Measurements from ENCODE around the gene SLC35D1.

Gene SLC35D1

DNA sequence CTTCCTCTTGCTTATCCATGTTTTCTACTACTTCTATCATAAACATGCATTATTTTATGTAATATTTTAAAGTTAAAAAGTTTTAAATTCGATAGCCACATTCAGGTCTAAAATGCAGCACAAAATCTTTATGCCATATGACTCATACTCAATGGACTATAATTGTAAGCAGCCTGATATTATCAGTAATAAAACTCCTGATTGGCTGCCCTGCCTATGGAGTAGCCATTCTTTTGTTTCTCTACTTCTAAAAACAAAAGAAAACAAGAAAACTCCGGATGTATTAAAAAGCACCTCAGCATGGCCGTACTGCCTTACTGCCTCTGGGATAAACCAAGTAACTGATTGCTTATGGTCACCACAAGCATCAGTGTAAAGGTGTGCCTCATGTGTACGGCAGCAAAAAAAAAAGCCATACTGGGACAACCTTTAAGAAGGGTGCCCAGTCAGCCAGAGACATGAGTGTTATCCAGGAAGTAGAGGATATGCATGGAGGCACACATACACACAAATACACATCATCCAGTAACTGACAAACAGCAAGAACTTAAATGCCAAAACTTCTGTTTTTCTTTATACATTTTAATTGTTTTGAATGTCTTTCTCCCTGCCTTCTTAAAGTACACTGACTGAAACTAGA, 9.2 kb downstream of the SLC35D1 start:
- in situ Hi-C loops (cut with MboI; ENCODE audit: low sequenced_read_pairs): no loop called here

DNA sequence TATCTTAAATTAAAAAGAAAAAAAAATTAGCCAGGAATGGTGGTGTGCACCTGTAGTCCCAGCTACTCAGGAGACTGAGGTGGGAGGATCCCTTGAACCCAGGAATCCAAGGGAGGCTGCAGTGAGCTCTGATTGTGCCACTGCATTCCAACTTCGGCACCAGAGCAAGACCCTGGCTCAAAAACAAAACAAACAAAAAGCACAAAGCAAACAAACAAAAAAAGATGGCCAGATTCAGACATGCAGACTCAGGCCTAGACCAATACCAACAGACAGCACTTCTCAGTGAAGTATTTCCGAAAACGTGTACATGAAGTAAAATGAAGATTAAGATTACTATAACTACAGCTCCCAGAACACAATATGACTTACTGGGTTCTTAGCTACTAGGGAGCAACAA, 10.6 kb downstream of the SLC35D1 start:
- in situ Hi-C loops (cut with MboI; ENCODE audit: low sequenced_read_pairs): no loop called here

DNA sequence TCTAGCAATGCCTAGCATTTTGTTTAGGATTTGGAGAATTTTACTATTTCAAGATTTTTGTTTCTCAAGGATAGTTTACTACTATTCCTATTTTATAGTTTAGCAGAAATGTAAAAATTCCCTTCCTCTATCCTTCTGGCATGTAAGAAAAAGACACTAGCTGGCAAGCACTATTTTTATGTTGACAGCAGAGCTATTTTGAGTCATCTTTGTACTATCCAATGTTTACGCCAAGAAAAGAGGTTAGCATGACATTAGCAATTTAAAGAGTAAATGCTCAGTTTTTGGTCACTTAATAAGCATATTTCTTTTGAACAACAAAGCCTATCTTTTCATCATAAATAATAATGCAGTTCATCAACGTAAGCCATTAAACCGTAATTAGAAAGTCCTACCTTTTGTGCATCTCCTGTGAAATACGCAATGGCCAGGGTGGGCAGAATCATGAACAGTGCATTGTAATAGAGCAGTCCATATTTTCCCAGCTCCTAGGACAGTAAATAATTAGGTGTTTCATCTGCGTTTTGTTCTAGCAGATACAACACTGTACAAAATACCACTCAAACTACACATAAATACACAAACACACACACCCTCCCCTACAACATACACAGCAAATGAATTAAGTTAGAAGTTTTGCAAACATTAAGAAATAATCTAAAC, 12.0 kb downstream of the SLC35D1 start:
- in situ Hi-C loops (cut with MboI; ENCODE audit: low sequenced_read_pairs): no loop called here

DNA sequence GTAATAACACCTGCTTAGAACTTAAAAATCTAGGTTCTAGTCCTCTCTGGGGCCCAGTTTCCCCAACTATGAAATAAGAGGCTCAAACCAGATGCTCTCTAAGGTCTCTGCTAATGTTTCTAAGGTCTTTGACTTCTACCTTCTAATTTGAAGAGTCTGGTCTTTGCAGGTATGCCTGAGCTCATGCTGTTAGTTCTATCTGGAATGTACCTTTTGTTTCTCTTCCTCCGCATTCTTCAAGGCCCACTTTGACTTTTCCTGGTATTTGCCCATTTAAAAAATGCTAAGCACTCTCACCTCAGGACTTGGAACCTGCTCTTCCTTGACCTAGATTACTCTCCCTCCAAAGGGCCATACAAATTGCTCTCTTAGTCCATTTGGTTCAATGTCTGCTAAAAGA, 13.5 kb downstream of the SLC35D1 start:
- in situ Hi-C loops (cut with MboI; ENCODE audit: low sequenced_read_pairs): no loop called here

DNA sequence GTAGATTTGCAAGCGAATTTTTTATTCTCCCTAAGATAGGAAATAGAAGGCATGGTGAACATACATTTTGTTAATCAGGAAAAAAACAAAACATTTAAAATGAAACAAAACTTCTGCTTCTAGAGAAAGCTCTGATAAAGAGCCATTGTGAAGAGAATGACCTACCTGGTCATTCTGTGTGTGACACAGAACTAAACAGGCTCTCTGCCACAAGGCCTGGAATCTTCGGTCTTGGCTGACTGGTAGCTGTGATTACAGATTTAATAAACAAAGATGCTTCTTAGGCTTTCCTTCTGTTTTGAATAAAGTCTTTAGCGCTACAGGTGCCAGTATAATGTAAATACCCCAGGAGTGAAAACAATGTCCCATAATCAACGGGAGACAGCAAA, 22.1 kb downstream of the SLC35D1 start:
- in situ Hi-C loops (cut with MboI; ENCODE audit: low sequenced_read_pairs): no loop called here

DNA sequence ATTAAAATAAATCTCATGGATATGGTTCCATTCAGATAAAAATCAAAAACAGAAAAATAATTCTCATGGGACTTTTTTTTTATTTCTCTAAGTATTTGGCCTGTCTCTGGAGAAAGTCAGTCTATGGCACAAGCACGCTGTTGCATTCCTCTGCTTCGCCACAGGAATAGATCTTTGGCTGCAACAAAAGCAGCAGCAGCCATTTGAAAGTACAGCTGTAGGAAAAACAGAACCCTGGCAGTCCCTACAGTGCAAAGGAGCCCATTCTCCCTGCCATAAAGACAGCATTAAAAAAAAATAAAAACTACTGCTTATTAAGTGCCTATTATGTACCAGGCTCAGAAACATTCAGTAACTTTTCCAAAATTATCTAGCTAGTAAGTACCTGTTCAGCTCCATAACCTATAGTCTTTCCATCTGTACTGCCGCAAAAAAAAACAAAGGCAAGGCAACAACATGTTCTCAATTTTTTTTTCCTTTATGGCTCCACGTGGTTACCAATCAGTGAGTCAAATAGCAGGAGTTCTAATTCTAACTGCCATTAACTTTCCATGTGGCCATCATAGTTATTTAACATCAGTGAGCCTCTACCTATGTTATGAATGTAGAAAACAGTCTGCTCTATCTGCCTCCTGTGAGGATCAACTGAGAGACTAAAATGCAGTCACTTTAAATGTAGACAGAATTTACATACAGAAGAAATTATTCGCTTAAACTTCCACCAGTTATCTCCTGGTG, 22.7 kb downstream of the SLC35D1 start:
- in situ Hi-C loops (cut with MboI; ENCODE audit: low sequenced_read_pairs): no loop called here

DNA sequence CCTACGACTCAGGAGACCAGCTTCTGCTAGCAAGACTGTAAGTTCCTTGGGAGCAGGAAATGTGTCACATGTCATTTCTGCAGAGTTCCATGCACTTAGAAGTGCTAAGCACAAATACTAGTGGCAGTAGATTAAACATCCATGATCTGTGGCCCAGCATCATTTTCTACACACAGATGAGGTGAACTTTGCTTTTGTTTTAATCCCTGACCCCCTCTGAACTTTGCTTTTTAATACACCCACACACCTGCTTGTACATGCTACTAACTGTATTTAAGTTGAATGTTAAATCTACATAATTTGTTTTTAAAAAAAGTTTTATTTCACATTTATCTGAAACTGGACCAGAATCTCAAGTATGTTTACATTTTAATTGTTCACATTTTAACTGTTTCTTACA, 24.5 kb downstream of the SLC35D1 start:
- in situ Hi-C loops (cut with MboI; ENCODE audit: low sequenced_read_pairs): no loop called here

DNA sequence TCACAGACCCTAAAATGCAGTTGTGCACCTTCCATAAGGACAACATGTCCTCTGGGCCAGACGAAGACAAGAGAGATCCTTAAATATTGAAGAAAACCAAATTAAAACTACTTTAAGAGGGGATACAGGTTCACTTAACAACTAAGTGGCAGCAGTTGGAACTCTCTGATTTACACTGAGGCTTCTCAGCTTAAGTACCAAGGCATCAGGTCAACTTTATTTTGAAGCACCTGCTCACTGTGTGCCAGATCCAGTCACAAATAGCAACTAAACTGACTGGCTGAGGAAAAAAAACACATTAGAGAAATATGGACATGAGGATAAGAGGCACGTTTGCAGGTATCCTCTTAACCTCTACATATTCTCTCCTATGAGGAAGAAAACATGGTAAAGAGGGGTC, 33.2 kb downstream of the SLC35D1 start:
- in situ Hi-C loops (cut with MboI; ENCODE audit: low sequenced_read_pairs): no loop called here

DNA sequence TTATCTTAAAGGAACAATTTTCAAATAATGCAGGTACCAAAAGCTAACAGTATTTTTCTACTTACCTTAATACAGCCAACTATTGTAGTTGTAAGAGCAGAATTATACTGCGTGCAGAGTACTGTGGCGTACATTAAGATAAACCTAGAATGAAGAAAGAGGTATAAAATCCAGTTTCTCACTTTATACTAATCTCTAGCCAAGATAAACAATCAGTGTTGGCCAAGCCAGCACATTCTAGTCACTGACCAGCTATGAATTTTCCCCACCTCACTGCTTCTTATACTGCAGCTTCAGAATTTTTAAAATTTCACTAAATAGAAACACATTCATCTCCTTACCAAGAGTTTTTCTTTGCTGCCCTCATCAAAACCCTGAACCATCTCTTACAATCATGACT, 33.6 kb downstream of the SLC35D1 start:
- in situ Hi-C loops (cut with MboI; ENCODE audit: low sequenced_read_pairs): no loop called here

DNA sequence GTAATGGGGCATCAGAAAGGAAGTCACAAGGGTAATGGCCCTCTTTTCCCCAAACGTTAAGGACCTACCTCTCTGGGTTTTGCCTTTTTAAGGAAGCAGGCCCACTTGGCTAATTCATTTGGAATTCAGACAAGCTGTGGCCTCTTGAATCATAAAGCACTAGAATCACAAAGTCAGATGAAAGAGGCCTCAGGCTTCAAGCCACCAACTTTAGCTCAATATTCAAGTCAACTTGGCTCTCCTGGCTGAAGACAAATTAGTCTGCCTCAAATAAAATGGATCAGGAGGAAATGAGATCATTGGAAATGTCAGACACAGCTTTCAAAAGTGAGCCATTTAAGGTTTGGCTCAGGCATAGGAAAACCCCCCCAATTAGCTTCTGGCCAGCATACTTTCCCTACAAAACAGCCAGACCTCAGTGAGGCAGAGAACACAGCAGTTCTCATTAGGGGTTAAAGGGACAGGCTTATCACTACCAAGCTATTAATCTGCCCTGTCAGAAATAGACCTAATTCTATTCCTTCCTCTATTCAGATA, 34.3 kb downstream of the SLC35D1 start:
- in situ Hi-C loops (cut with MboI; ENCODE audit: low sequenced_read_pairs): no loop called here

DNA sequence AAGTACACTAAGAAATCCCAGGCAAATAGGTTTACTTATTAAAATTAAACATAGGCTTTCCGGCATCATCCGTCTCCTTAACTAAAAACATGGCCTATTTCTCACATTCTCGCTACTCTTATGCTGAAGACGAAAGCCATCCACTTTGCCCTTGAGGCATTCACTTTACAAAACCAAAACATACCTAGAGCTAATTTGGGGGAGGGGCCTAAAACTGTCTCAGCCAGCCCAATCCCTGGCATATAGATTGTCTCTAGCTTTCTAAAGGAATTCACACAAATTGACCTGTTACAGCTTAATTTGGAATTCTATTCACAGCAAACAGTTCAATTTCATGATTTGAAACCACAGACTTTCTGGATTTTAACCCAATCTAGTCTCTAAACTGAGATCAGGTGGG, 34.8 kb downstream of the SLC35D1 start:
- in situ Hi-C loops (cut with MboI; ENCODE audit: low sequenced_read_pairs): no loop called here

DNA sequence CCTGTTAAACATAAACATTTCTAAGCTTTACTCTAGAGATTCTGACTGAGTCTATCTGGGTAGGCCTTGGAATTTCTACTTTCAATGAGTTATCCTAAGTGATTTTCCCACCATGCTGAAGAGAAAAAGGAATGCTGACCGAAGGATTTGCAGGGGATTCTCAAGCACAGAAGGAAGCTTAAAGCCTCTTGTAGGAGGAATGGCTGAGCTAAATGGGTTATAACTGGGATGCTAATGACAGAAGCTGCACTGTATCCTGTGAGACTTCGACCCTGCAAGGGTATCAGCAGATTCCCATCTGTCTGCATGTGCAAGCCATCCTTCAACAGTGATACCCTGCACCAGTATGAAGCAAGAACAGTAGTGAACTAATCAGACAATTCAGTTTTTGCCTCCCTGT, 35.4 kb downstream of the SLC35D1 start:
- in situ Hi-C loops (cut with MboI; ENCODE audit: low sequenced_read_pairs): no loop called here

DNA sequence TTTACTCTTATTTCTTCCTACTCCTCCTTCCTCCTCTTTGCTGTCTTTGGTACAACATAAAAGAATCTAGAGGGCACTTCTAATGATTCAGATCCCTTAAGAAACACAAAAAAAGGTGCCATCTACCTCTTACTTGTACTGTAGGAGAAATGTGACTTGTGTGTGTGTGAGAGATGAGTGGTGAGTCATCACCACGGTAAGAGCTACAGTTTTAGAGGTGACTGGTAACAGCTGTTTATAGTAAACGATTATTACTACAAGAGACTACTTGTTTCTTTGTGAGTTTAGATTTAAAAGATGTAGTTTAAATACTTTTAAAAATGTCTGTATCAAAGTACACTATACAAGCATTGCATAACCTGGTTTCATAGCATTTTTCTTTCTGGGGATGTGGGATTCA, 40.4 kb downstream of the SLC35D1 start:
- in situ Hi-C loops (cut with MboI; ENCODE audit: low sequenced_read_pairs): no loop called here

DNA sequence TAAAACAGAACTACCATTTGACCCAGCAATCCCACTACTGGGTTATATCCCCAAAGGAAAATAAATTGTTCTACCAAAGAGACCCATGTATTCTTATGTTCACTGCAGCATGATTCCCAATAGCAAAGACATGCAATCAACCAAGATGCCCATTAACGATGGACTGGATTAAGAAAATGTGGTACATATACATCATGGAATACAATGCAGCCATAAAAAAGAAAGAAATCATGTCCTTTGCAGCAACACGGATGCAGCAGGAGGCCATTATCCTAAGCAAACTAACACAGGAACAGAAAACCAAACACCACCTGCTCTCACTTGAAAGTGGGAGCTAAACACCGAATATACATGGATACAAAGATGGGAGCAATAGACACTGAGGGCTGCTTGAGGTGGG, 44.2 kb downstream of the SLC35D1 start:
- in situ Hi-C loops (cut with MboI; ENCODE audit: low sequenced_read_pairs): no loop called here

DNA sequence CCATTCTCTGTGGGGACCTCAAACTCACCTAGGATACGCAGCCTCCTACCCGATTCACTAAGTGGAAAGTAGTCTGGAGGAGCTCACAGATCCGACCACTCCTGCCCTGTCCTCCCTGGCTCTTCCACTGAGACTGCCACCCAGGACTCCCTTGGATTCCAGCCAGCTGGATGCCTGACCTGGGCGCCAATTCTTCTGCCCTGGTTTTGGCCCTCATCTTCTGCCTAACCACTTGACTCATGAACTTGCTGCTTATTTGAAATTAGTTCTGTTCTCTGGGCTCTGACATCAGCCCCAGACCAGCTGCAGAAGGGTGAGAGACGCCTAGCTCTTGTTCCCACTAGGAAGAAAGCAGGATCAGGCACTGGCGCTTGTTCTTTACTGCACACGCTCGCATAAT, 48.9 kb downstream of the SLC35D1 start:
- in situ Hi-C loops (cut with MboI; ENCODE audit: low sequenced_read_pairs): no loop called here

DNA sequence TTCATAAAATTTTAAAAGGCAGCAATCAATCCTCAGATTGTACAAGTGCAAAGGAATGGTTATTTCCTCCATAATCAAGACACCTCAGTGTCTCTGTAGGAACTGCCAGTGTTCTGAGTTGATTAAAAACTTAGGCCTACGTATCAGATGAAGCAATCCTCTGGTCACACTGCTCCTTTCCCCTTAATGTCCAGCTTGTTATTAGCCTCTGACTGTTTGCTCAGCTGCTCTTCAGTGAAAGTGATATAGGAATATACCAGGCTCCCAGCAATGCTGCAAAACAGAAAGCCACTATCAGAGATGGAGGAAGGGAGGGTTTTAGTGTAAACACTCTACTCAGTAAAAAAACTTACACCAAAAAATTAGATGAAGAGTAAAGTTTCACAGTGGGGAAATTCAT, 49.8 kb downstream of the SLC35D1 start:
- in situ Hi-C loops (cut with MboI; ENCODE audit: low sequenced_read_pairs): no loop called here

DNA sequence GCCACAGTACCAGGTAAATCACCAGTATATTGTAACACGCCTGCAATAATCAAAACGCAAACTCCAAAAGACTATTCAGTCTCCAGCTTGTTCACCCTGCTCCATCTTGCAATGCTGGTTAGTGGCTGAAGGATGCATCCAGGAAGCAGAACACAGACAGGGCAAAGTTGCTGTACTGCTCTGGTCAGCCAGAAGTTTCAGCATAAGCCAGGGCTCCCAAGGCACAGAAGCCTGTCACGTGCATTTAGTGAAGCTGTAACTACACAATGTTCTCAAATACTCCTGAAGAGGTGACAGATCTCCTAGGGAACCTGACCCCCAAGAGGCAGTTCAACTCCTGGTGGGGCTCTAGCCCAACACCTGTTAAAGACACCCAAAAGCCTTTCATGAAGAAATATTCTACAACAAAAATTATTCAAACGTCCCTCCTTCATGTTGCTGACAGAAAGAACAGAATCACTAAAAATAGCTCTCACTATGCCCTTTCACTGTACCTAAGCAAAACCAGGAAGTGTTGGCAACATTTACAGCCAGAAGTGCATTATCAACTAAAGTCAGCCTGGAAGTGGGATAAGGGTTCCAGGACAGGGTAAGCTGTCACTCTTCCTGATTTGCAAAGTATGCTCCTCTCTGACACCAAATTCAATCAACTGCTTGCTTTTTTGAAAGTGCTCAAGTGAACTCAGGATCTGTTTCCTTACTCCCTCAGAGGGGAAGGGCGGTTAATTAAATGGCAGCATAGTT, 52.1 kb downstream of the SLC35D1 start:
- in situ Hi-C loops (cut with MboI; ENCODE audit: low sequenced_read_pairs): no loop called here

DNA sequence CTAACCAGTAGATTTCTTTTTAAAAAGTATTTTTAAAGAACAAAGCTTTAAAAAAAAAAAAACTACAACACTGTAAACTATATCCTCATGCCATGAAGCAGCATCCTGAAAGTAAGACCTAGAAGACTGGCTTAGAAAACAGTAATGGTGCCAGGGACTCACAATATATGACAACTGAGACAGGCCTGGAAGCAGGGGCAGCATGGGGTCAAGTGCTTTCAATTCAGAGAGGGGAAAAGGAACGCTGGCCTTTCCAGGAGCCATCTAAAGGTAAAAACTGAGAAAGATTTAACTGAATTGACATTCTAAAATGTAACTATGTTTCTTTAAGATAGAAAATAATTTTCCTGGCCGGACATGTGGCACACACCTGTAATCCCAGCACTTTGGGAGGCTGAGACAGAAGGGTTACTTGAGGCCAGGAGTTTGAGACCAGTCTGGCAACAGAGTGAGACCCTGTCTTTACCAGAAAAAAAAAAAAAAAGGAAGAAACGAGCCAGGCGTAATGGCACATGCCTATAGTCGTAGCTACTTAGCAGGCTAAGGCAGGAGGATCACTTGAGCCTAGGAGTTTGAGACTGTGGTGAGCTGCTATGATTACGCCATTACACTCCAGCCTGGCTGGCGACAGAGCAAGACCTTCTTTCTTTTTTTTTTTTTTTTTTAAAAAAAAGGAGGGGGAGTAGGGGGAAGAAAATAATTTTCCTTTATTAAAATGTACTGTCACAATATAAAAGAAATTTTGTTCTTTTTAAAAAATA, 54.1 kb downstream of the SLC35D1 start:
- in situ Hi-C loops (cut with MboI; ENCODE audit: low sequenced_read_pairs): loop anchor here (10.0 kb wide), 1 partner anchor 145 kb away; no protein-coding TSS in a partner anchor

DNA sequence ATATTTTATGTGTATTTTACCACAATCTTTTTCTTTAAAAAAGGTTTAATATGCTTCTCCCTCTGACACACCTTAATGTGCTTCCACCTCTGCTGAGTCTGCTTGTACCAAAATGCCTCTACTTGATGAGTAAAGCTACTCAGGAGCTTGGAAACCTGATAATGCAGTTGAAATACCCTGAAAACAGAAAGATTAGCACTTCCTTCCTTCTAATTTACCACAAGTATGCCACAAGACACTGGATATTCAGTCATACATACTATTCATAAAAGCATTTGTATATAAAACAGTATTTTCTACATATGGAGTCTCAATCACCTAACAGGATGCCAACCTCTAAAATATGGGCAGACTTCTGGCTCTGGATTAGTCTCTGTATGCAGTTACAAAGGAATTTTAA, 55.0 kb downstream of the SLC35D1 start:
- in situ Hi-C loops (cut with MboI; ENCODE audit: low sequenced_read_pairs): loop anchor here (10.0 kb wide), 1 partner anchor 146 kb away; no protein-coding TSS in a partner anchor

DNA sequence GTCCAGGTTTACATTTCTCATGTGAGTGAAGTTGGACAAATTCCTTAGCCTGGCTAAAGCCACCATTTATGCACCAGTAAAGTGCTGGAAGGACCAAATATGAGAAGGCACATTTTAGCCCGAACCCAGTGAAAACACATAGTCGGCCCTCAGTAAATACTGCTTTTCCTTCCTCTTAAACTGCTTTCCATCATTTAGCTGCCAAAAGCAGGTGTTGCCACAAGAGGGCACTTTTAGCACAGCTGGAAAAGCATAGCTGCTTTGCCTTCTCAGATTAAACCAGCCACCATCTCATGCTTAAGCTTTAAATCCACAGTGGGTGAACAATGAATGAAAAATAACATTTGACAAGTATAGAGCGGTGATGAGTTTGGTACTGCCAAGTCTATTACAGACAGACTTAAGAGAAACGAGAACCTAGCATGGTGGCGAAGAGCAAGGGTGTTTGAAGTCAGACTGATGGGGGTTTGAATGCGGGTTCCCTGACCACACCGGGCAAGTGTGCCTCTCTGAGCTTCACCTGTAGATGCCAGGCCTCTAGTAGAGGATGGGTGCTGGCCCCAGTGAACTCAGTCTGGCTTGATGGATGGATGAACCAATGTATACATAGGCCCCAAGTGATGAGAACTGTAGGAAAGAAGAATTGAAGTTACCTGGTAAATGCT, 57.8 kb downstream of the SLC35D1 start:
- in situ Hi-C loops (cut with MboI; ENCODE audit: low sequenced_read_pairs): loop anchor here (10.0 kb wide), 1 partner anchor 149 kb away; no protein-coding TSS in a partner anchor
